ENCODE data around the gene YIPF3.
A peak's percentile ranks its signal among the peaks of the same experiment; 100 is the strongest.

DNA sequence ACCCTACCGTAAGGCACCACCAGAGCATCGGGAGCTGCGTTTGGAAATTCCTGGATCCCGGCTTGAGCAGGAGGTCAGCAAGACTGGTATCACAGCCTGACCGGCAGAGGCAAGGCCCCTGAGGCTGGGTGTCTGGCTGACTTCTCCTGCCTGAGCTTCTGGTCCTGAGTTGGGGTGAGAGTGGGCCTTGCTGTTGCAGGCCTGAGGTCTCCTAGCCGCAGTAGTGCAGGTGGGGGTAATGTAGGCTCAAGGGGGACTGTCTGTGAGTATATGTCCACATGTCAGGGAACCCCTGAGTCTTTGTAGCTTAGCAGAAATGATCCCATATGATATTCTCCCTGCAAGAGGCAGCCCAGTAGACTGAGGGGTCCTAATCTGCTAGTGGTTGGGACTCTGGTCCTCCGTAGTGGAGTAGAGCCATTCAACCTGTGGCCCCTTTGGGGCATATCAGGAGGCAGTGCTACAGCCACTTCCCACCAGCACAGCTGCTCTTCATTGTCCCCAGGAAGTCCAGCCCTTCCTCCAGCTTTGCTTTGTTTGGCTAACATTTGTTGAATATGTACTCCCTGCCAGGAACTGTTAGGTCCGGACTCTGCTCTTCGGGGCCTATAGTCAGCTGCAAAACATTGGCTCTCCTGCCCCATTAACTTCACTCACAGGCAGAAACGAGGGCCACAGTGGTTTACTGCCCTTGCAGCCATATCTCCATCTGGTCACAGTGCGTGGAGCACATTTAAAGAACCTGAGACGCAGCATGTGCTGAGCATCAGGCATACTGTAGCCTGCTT is 17.5 kb downstream of the YIPF3 start:
- TF ChIP-seq, protein P1, sequence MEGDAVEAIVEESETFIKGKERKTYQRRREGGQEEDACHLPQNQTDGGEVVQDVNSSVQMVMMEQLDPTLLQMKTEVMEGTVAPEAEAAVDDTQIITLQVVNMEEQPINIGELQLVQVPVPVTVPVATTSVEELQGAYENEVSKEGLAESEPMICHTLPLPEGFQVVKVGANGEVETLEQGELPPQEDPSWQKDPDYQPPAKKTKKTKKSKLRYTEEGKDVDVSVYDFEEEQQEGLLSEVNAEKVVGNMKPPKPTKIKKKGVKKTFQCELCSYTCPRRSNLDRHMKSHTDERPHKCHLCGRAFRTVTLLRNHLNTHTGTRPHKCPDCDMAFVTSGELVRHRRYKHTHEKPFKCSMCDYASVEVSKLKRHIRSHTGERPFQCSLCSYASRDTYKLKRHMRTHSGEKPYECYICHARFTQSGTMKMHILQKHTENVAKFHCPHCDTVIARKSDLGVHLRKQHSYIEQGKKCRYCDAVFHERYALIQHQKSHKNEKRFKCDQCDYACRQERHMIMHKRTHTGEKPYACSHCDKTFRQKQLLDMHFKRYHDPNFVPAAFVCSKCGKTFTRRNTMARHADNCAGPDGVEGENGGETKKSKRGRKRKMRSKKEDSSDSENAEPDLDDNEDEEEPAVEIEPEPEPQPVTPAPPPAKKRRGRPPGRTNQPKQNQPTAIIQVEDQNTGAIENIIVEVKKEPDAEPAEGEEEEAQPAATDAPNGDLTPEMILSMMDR (IDR thresholded peaks at IDR 0.05), result no peak
- TF ChIP-seq EP300 (IDR thresholded peaks at IDR 0.05) (no peak), POLR2A (IDR thresholded peaks at IDR 0.05; ENCODE audit: low read depth) (no peak), POLR2AphosphoS5 (IDR thresholded peaks at IDR 0.05) (peak in 1 of 2 donors; percentile 16)

Measured in esophagus muscularis mucosa (tissue), 4 donors.